Mesodermal cell (in vitro differentiated cells): Measurements from ENCODE around the gene PEX26.
A peak's percentile ranks its signal among the peaks of the same experiment; 100 is the strongest.
"Not testable (repeated sequence)": the region's sequence is repeated elsewhere in the genome, so short reads cannot be mapped to it uniquely, and the experiment has no call there.

ENCODE experiments used
- H3K27ac ChIP-seq: 2 replicates; pipeline ENCODE4 v1.7.0; 2013; ENCODE audit warnings: mild to moderate bottlenecking, low read depth, low read length, moderate library complexity; ENCODE audit not compliant: severe bottlenecking
- H3K36me3 ChIP-seq: 2 replicates; pipeline ENCODE4 v1.7.1; 2013; ENCODE audit warnings: mild to moderate bottlenecking, low read length, moderate library complexity; ENCODE audit not compliant: control insufficient read depth, insufficient read depth
- H3K4me1 ChIP-seq: one replicate; pipeline ENCODE4 v1.7.1; 2013; ENCODE audit warnings: mild to moderate bottlenecking, low read length; ENCODE audit not compliant: insufficient read depth, control insufficient read depth, poor library complexity, severe bottlenecking
- H3K4me3 ChIP-seq: 2 replicates; pipeline ENCODE4 v1.7.0; 2013; ENCODE audit warnings: low read length, control low read depth, mild to moderate bottlenecking; ENCODE audit not compliant: insufficient read depth, poor library complexity, severe bottlenecking; ENCODE audit errors: extremely low read depth
- H3K9me3 ChIP-seq: 2 replicates; pipeline ENCODE4 v1.7.1; 2013; ENCODE audit warnings: mild to moderate bottlenecking, low read length, moderate library complexity; ENCODE audit not compliant: control insufficient read depth
- WGBS, 2 experiments: methylation state at CpG; one replicate each; pipeline ENCODE4 v1.1.5; 2013; ENCODE audit warnings: missing lambda C conversion rate in 2 of 2; ENCODE audit not compliant: insufficient coverage in 2 of 2; 5-methylcytosine and 5-hydroxymethylcytosine counted together

PEX26 gene

DNA sequence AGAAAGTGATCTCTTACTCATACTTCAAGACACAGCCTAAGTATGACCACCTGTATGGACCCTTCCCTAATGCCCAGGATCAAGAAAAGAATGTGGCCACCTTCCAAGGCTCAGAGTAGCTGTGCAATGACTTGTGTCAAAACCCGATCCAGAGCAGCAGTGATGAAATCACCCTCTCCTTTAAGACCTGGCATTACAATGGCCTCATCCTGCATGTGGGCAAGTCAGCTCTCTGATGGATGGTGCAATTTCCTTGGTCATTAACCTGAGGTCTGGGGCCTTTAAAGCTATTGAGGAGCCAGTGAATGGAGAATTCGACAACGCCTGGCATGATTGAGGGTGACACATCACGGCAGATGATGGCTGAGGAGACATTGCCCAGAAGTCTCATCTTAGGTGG is 23.7 kb downstream of the PEX26 start:
- Histone ChIP-seq H3K4me3 (no peak overlapping the region), H3K36me3 (peaks cover 3% of the 10 kb centered on the region), H3K27ac (no peak overlapping the region), H3K9me3 (no peaks in the 10 kb centered on the region), H3K4me1 (no peaks in the 10 kb centered on the region)
- WGBS, 2 experiments, result 96% methylated on average over 4 of the region's 4 CpGs

DNA sequence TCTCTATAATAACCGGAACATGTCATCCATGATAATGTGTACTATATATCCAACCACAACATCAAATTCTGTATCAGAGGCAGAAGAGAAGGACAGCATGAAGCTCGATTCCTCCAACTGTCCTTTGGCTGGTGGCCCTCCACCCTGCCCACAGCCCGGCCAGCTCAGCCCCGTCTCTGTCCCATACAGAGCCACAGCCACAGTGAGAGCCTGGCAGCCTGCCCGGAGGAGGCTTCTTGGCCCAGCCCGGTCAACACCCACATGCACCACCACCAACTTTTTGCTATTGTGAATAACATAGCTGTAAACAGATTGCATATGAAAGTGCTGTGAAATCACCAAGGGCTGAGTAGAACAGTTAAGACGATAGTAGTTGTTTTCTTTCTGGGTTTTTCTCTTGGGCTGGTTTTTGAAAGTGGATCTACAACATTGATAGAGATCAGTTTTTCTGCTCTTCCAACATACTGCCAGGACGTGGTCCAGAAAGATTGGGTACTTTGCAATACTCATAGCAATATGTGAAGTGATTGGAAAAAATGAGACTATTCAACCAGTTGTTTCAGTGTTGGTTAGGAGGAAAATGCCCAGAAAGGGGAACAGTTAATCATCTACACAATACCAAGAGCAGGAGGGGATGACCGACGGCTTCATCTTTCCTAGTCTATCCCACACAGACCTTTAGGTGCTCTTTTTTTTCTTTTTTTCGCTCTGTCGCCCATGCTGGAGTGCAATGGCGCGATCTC is 25.9 kb downstream of the PEX26 start:
- Histone ChIP-seq H3K4me3 (no peak overlapping the region), H3K9me3 (no peaks in the 10 kb centered on the region), H3K27ac (no peak overlapping the region), H3K4me1 (no peaks in the 10 kb centered on the region), H3K36me3 (no peaks in the 10 kb centered on the region)
- 88 to 96% methylated on average over 8 to 9 of the region's 14 CpGs for WGBS, 2 experiments

DNA sequence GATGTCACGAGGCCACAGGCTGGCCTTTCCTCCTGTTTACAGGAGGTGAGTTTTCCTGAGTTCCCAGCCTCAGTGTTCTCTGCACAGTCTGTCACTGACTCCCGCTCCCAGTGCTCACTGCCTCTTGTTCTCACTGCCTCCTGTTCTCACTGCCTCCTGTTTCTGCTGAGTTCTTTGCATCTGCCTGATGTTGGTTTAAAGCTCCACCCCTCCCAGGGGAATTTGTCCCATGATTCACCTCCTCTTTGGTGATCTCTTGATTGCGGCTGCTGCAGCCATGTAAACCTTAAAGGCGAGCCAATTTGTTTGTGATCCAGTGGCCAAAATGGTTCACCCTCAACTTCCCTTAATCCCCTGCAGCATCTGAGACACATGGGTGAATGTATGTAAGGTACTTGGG is 26.8 kb downstream of the PEX26 start:
- H3K4me3 ChIP-seq, result no peak overlapping the region
- H3K27ac ChIP-seq, result no peak overlapping the region
- no peaks in the 10 kb centered on the region for H3K4me1 ChIP-seq
- 94% methylated on average over 2 of the region's 4 CpGs for WGBS, 2 experiments
- H3K9me3 ChIP-seq, result no peaks in the 10 kb centered on the region
- H3K36me3 ChIP-seq, result no peaks in the 10 kb centered on the region

DNA sequence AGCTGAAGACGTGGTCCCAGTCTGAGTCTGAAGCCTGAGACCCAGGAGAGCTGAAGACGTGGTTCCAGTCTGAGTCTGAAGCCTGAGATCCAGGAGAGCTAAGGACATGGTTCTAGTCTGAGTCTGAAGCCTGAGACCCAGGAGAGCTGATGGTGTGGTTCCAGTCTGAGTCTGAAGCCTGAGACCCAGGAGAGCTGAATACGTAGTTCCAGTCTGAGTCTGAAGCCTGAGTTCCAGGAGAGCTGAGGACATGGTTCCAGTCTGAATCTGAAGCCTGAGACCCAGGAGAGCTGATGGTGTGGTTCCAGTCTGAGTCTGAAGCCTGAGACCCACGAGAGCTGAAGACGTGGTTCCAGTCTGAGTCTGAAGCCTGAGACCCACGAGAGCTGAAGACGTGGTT is 28.2 kb downstream of the PEX26 start:
- H3K9me3 ChIP-seq, H3K4me3 ChIP-seq, H3K27ac ChIP-seq, H3K4me1 ChIP-seq, H3K36me3 ChIP-seq: not testable (repeated sequence)
- 75 to 93% methylated on average over 3 of the region's 7 CpGs for WGBS, 2 experiments

DNA sequence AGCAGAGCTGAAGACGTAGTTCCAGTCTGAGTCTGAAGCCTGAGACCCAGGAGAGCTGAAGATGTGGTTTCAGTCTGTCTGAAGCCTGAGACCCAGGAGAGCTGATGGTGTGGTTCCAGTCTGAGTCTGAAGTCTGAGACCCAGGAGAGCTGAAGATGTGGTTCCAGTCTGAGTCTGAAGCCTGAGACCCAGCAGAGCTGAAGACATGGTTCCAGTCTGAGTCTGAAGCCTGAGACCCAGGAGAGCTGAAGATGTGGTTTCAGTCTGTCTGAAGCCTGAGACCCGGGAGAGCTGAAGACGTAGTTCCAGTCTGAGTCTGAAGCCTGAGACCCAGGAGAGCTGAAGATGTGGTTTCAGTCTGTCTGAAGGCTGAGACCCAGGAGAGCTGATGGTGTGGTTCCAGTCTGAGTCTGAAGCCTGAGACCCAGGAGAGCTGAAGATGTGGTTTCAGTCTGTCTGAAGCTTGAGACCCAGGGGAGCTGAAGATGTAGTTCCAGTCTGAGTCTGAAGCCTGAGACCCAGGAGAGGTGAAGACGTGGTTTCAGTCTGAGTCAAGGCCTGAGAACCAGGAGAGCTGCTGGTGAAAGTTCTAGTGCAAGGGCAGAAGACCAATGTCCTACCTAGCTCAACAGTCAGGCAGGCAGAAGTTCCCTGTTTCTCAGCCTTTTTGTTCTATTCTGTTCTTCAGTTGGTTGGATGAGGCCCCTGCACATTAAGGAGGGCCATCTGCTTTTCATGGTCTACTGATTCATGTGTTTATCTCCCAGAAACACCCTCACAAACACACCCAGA is 29.0 kb downstream of the PEX26 start:
- not testable (repeated sequence) for H3K27ac ChIP-seq, H3K4me1 ChIP-seq, H3K4me3 ChIP-seq, H3K9me3 ChIP-seq, H3K36me3 ChIP-seq
- 88 to 100% methylated on average over 4 of the region's 4 CpGs for WGBS, 2 experiments

DNA sequence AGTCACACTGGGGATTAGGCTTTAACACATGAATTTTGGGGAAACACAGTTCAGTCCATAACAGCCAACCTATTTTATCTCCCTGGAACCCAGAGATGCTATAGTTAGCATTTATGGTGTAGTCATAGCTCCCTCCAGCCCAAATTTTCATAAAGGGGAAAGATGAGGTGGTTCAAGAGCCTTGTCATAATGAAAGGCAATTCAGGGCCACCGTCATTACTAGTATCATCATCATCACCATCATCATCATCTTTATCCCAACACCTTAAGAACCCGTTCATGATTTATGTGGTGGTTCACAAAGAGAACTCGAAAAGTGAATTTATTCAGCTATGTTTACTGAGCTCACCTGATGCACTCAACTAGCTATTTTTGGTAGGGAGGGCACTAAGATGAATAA is 30.4 kb downstream of the PEX26 start:
- Histone ChIP-seq H3K9me3 (no peaks in the 10 kb centered on the region), H3K27ac (no peak overlapping the region), H3K4me1 (peaks cover 4% of the 10 kb centered on the region), H3K4me3 (no peak overlapping the region), H3K36me3 (no peaks in the 10 kb centered on the region)
- WGBS, 2 experiments, result no CpG with 5 or more reads among the region's 3 CpGs

DNA sequence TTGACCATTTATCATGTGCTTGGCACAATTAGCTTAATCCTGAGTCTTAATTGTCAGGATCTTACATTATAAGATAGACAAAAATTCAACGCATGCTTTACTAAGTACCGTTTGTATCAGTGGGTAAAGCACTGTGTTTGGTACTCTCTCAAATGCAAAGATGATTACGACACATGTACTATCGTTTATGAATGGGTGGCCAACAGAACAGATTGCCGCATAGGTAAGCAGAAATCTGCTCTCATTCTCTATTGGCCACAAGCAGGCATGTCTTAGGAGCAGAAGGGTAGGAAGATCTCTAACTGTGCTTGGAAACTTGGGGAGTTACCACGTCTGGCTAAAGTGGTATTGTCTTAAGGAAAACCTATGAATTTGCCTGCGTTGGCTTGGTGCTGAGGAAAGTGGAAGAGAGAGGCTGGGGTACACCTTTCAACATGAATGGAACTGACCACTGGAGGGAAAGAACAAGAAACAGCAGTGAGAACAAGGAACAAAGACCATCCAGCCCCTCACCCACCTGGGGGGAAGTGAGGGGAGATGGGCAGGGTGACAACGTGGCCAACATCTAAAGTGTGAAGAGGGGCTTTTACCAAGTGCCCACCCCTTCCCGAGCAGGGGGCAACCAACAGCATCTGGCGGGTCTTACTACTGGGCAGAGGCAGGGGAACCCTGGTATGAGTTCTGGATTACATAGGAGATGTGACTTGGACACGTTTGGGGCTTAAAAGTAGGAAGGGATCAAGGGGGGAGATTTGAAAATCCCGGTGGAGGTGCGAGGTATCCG is 31.8 kb downstream of the PEX26 start:
- peaks cover 4% of the 10 kb centered on the region for H3K4me1 ChIP-seq
- no peak overlapping the region for H3K27ac ChIP-seq
- no peak overlapping the region for H3K4me3 ChIP-seq
- WGBS, 2 experiments, result 67 to 68% methylated on average over 9 to 14 of the region's 14 CpGs
- no peaks in the 10 kb centered on the region for H3K36me3 ChIP-seq
- no peaks in the 10 kb centered on the region for H3K9me3 ChIP-seq

DNA sequence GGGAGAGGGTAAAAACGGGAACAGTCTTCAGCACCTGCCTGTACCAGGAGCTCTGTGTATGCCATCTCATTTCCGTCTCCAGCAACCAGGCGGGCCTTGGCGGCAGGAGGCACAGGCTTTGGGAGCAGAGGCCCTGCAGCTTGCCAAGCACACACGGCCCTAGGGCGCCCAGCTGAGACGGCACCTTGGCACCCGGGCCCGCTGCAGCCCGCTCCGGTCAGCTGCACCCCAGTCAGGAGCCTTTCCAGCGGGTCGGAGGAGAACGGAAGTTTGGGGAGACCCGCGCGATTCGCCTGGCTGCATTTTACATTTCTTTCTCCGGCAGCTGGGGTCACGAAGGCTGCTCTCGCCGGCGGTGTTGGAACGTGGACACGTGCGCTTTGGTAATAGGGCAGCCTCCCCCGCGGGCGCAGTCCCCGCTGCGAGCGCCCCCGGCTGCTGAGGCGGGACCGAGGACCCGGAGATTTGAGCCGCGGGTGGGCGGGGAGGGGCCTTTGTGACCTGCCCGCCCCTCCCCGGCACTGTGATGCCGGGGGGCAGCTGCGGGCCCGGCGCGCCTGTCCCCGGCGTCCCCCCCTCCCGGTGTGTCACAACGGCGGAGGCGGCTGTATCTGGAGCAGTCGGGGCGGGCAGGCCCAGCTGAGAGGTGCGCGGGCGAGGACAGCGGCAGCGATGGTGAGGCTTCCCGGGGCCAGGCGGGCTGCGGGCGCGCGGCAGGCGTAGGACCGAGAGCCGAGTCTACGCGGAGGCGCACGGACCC is 32.6 kb downstream of the PEX26 start, which contains the start of gene TUBA8:
TSS of gene TUBA8 (plus strand) at position 616 of the 760 bp plus-strand sequence. CDS start at position 673, 57 bp downstream.
- Histone ChIP-seq H3K4me1 (peaks cover 4% of the 10 kb centered on the region), H3K4me3 (peak within 1 kb of the TSS; percentile 33), H3K27ac (no peak within 1 kb of the TSS), H3K9me3 (no peaks in the 10 kb centered on the region), H3K36me3 (no peaks in the 10 kb centered on the region)
- 7 to 11% methylated on average over 44 to 53 of the region's 72 CpGs for whole genome bisulfite sequencing, 2 experiments

DNA sequence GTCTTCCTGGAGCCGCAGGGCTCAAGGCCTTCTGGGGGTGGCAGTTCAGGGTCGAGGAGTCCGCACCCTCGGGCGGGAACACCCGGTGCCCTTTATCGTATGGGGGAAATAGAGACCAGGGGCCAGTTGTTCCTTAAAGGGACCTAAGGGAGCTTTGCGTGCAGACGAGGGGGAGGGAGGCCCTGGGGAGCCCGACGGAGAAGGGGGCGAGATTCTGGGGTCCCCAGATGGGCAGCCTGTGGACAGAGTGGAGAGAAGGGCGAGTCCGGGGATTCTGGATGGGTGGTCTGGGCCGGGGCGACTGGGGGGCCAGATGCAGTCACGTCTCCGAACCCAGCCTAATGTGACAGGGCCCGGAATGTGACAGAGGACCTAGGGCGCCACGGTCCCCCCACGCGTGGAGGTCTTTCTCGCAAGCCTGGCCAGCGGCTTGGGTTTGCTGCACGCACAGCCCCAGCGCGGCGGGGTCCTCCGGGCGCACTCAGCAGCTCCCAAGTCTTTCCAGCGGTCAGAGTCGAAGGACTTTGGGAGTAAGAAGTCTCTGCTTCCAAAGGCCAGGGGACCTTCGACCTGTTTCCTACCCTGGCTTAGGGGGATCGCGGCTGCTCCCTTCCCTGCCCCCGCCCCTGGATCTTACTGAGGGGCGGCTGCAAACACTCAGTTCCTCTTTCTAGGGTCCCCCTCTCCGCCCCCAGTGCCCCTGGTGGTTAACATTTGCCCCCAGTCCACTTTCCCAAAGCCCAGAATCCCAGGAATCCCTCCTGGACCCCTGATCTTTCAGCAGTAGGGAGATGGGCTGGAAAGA is 33.4 kb downstream of the PEX26 start:
- Histone ChIP-seq H3K4me3 (peak overlapping the region; percentile 33), H3K4me1 (peaks cover 4% of the 10 kb centered on the region), H3K9me3 (no peaks in the 10 kb centered on the region), H3K36me3 (no peaks in the 10 kb centered on the region), H3K27ac (no peak overlapping the region)
- 47 to 59% methylated on average over 32 to 35 of the region's 39 CpGs for WGBS, 2 experiments
